Measurements from ENCODE around the gene SLC25A39. TPM values are rescaled to one million over a fixed set of nuclear protein-coding genes. Genes with fewer than 3 reads are reported as not detected.

The SLC25A39 gene
- total and polyA plus RNA-seq, 11 donors: 37.2 to 96.0 (median 55.2) TPM

DNA sequence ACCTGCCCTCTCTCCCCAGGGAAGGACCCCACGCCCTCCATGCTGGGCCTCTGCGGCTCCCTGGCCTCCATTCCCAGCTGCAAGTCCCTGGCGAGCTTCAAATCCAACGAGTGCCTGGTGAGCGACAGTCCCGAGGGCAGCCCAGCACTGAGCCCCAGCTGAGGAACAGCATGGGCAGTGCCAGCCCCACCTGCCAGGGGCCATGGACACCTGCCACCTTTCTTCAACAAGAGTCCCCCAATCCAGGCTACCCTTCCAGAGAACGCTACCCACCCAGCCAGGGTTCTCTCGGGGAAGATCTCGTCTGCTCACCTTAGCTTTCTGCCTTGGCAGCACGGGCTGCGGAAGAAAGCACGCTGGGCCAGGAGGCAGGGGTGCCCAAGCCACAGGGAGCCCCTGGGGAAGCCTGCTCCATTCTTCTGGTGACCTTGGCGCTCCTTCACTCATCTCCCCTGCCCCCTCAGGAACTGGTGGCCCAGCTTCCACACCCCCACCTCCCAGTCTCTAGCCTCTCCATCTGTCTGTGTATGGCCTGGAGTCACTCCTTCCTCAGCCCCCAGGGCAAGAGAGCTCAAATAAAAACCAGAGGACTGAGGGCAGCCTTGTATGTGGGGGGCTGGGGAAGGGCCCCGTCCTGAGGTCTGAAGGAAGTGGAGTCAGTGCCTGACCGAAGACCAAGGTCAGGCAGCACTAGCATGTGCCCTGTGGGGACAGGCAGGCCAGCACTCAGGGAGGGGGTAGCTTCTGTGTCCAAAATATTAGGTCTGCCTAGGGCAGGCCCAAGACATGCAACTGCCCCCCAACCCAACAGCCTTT is 6.3 kb downstream of the SLC25A39 start:
- ATAC-seq (peak in 2 of 4 donors; percentile 4 to 8), DNase-seq (no peak)
- H3K9me3 ChIP-seq: no peaks in the 10 kb centered on the region
- intact Hi-C loops (cut with DNase I): no loop called here
- no peak overlapping the region for H3K27ac ChIP-seq
- no peak for TF ChIP-seq POLR2A (IDR thresholded peaks at IDR 0.05)
- TF ChIP-seq, protein P1, sequence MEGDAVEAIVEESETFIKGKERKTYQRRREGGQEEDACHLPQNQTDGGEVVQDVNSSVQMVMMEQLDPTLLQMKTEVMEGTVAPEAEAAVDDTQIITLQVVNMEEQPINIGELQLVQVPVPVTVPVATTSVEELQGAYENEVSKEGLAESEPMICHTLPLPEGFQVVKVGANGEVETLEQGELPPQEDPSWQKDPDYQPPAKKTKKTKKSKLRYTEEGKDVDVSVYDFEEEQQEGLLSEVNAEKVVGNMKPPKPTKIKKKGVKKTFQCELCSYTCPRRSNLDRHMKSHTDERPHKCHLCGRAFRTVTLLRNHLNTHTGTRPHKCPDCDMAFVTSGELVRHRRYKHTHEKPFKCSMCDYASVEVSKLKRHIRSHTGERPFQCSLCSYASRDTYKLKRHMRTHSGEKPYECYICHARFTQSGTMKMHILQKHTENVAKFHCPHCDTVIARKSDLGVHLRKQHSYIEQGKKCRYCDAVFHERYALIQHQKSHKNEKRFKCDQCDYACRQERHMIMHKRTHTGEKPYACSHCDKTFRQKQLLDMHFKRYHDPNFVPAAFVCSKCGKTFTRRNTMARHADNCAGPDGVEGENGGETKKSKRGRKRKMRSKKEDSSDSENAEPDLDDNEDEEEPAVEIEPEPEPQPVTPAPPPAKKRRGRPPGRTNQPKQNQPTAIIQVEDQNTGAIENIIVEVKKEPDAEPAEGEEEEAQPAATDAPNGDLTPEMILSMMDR (IDR thresholded peaks at IDR 0.05): no peak
- WGBS, 4 donors: 74 to 80% (median 78%) methylated on average over 15 of the region's 15 CpGs
- peaks cover 20 to 49% (median 40%) of the 10 kb centered on the region in 9 donors for H3K27me3 ChIP-seq
- H3K4me3 ChIP-seq: no peak overlapping the region
- H3K4me1 ChIP-seq: peaks cover 0 to 19% (median 8%) of the 10 kb centered on the region in 12 donors
- H3K36me3 ChIP-seq: peaks cover 0 to 37% (median 31%) of the 10 kb centered on the region in 9 donors

DNA sequence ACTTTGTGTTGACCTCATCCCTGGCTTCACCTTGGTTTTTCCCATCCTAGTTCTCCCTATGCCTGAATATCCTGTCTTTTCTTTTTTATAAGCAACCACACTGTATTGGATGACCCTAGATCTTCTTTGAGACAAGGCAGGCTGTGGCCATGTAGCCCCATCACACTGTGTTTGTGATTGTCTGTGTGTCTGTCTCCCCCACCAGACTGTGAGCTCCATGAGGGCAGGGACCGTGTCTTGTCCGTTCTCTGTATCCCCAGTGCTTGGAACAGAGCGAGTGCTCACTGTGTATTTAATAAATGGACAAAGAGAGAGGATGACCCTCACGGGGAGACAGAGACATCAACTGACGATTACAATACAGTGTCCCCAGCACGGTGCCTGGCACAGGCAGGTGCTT is 7.1 kb downstream of the SLC25A39 start:
- Histone ChIP-seq H3K4me1 (peaks cover 0 to 12% (median 5%) of the 10 kb centered on the region in 12 donors), H3K9me3 (no peaks in the 10 kb centered on the region), H3K4me3 (no peak overlapping the region), H3K27ac (no peak overlapping the region), H3K27me3 (peaks cover 22 to 54% (median 46%) of the 10 kb centered on the region in 9 donors), H3K36me3 (peaks cover 0 to 36% (median 30%) of the 10 kb centered on the region in 9 donors)
- WGBS, 4 donors: 79 to 87% (median 84%) methylated on average over 6 of the region's 6 CpGs
- no peak for ATAC-seq
- no peak for DNase-seq
- intact Hi-C loops (cut with DNase I): no loop called here
- TF ChIP-seq, protein P1 (IDR thresholded peaks at IDR 0.05): no peak
- TF ChIP-seq POLR2A (IDR thresholded peaks at IDR 0.05): no peak

DNA sequence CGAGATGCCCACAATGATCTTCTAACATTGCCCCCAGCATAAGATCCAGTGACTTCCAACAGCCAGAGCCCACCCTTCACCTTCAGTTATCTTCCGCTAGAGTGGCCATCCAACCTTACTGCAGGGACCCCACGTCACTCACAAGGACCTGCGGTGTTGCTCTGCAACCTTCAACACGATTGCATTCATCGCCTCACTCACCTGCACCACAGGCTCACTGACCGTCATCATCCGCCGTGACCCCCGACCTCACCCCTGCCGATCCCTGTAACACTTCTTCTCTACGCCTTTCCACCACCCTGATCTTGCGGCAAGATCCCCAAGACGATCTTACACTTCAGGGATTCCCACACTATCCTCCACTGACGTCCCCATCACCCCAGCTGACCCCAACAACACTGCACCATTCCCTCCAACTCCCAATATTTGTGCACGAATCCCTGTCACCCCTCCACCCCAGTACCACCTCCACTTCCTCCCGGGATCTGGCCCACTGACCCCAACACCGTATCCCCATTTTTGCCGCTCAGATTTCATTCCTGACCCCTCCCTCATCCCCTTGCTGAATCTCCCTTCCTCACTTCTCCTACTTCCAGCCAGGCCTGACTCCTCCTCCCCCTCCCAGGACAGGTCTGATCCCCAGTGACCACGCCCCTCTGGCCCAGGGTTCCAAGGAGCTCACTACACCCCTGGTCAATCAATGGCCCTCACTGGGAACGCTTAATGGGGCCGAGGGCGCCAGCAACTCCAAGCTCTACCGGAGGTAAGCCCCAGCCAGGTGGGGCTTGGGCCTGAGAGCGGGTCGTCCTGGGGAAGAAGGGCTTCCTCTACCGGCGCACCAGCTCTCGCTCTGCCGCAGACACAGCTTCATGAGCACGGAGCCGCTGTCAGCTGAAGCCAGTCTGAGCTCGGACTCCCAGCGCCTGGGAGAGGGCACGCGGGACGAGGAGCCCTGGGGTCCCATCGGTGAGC is 8.6 kb downstream of the SLC25A39 start:
- H3K4me3 ChIP-seq: no peak overlapping the region
- 5 to 12% (median 9%) methylated on average over 31 to 38 of the region's 38 CpGs for WGBS, 4 donors
- intact Hi-C loops (cut with DNase I): no loop called here
- ATAC-seq: no peak
- H3K9me3 ChIP-seq: no peaks in the 10 kb centered on the region
- H3K36me3 ChIP-seq: peaks cover 0 to 21% (median 15%) of the 10 kb centered on the region in 9 donors
- H3K4me1 ChIP-seq: peaks cover 0 to 12% (median 4%) of the 10 kb centered on the region in 12 donors
- no peak for DNase-seq
- TF ChIP-seq POLR2A (IDR thresholded peaks at IDR 0.05): no peak
- TF ChIP-seq, protein P1 (IDR thresholded peaks at IDR 0.05): no peak
- no peak overlapping the region for H3K27ac ChIP-seq
- H3K27me3 ChIP-seq: peaks cover 22 to 54% (median 46%) of the 10 kb centered on the region in 9 donors

Data from heart left ventricle (tissue), 16 donors.